Activated naive CD4-positive, alpha-beta T cell treated with anti-CD3 and anti-CD28 coated beads for 36 hours (primary cell): ENCODE results near the gene GATA5. TPM values are rescaled to one million over a fixed set of nuclear protein-coding genes. Genes with fewer than 3 reads are reported as not detected.

Source experiments
- CTCF ChIA-PET: fragments of 350-600 bp; sonication (Branson Sonifier 250); formaldehyde crosslinking; loops from one replicate; lab custom pipeline; 2021; ENCODE audit warnings: antibody characterized with exemption; lab: Charles Lee
- DNase-seq: peaks from one replicate; pipeline ENCODE4 v3.0.0-alpha.2; 2020
- H3K27ac Mint-ChIP-seq: one replicate; pipeline ENCODE4 v1.8.0; 2021; ENCODE audit warnings: mild to moderate bottlenecking, mixed read lengths
- H3K27me3 Mint-ChIP-seq: one replicate; pipeline ENCODE4 v1.8.0; 2021; ENCODE audit warnings: low read depth, mixed read lengths
- H3K36me3 Mint-ChIP-seq: one replicate; pipeline ENCODE4 v1.8.0; 2021; ENCODE audit warnings: low read depth, mixed read lengths
- H3K4me1 Mint-ChIP-seq: one replicate; pipeline ENCODE4 v1.8.0; 2021; ENCODE audit warnings: low read depth, mixed read lengths
- H3K4me3 Mint-ChIP-seq: one replicate; pipeline ENCODE4 v1.8.0; 2021; ENCODE audit warnings: mild to moderate bottlenecking, moderate library complexity, mixed read lengths
- H3K9me3 Mint-ChIP-seq: one replicate; pipeline ENCODE4 v1.8.0; 2021; ENCODE audit warnings: mixed read lengths
- intact Hi-C: fragments of 100-400 bp; cut with micrococcal nuclease; formaldehyde crosslinking; loops from one replicate; pipeline ENCODE4 v1.15.1; 2023
- total RNA-seq, 2 experiments: library from RNA; stranded (reverse); gene quantifications; one replicate each; pipeline ENCODE4 v1.2.3, GENCODE V29; 2021

Gene GATA5
- total RNA-seq, 2 experiments from 2014 or later: not detected

- no peak overlapping the region for H3K4me3 Mint-ChIP-seq
- H3K27ac Mint-ChIP-seq: no peak overlapping the region
- no peaks in the 10 kb centered on the region for H3K9me3 Mint-ChIP-seq
- no peaks in the 10 kb centered on the region for H3K36me3 Mint-ChIP-seq
- intact Hi-C loops: no loop called here
- CTCF ChIA-PET: no interaction called here
- no peaks in the 10 kb centered on the region for H3K27me3 Mint-ChIP-seq
- no peak for DNase-seq
- H3K4me1 Mint-ChIP-seq: no peaks in the 10 kb centered on the region
Observed at GRCh38 chr20:62416651-62417637, 58.9 kb downstream of the GATA5 start.

GRCh38 chr20:62415354-62416111, 60.3 kb downstream of the GATA5 start:
- no peak for DNase-seq
- Mint-ChIP-seq H3K27ac (no peak overlapping the region), H3K9me3 (no peaks in the 10 kb centered on the region), H3K36me3 (no peaks in the 10 kb centered on the region), H3K4me3 (no peak overlapping the region), H3K4me1 (no peaks in the 10 kb centered on the region), H3K27me3 (no peaks in the 10 kb centered on the region)
- intact Hi-C loops: no loop called here
- CTCF ChIA-PET: no interaction called here

DNA sequence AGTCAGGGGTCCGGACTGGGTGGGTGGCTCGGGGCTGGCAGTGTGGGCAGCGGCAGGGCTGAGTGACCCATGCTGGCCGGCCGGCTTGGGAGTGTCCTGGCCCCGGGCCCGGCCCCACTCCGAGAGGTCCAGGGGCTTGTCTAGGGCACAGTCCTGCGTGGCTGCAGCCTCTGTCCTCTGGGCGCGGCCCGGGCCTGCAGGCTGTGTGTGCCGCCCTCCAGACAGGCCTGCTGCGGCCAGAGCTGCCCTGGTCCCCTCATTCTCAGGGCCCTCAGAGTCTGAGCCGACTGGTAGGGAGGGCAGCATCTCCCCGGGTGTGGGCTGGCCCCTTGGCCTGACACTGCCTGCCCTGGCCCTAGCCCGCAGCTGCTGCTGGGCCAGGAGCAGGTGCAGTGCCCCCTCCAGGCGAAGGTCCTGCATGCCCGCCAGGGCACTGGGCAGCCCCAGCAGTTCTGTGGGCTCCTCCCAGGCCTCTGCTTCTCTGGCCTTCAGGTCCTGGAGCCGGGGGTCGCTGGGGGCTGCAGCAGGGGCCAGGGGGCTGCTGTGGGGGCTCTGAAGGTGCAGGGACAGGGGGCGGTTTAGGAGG, 61.8 kb downstream of the GATA5 start:
- CTCF ChIA-PET: no interaction called here
- H3K27ac Mint-ChIP-seq: no peak overlapping the region
- no peaks in the 10 kb centered on the region for H3K9me3 Mint-ChIP-seq

More for the DNA sequence above, 61.8 kb downstream of the GATA5 start:
- no peak for DNase-seq
- Mint-ChIP-seq H3K4me1 (peaks cover 9% of the 10 kb centered on the region), H3K27me3 (no peaks in the 10 kb centered on the region), H3K4me3 (no peak overlapping the region), H3K36me3 (no peaks in the 10 kb centered on the region)
- intact Hi-C loops: no loop called here

Other genes starting within 250 kb of the GATA5 start
- gene OSBPL2, start 237.5 kb downstream of the GATA5 start, total RNA-seq: 10 to 100 TPM; 23.6 to 24.7 TPM
- gene ADRM1, start 173.0 kb downstream of the GATA5 start, total RNA-seq: 10 to 100 TPM; 77.4 to 81.5 TPM
- 1 to 10 TPM in 1 of 2 experiments, under 1 TPM in 1; 0.81 to 1.5 TPM for gene LAMA5, start 108.7 kb downstream of the GATA5 start, total RNA-seq
- gene RPS21, start 88.9 kb downstream of the GATA5 start, total RNA-seq: 1,000 to 10,000 TPM; 2,995 to 3,072 TPM
- gene CABLES2, start 68.7 kb downstream of the GATA5 start, total RNA-seq: 1 to 10 TPM; 3.6 to 5.1 TPM
- gene RBBP8NL, start 48.5 kb downstream of the GATA5 start, total RNA-seq: not detected
- gene SLCO4A1, start 166.5 kb upstream of the GATA5 start, total RNA-seq: 10 to 100 TPM; 22.4 to 22.6 TPM
- not detected for gene NTSR1, start 232.8 kb upstream of the GATA5 start, total RNA-seq